ENCODE measurements around the gene PPT2. TPM values are rescaled to one million over a fixed set of nuclear protein-coding genes. Genes with fewer than 3 reads are reported as not detected.
A peak's percentile ranks its signal among the peaks of the same experiment; 100 is the strongest.

The PPT2 gene
- total and polyA plus RNA-seq, 2 of the 13 experiments (the other 11 are each of a cell fraction or from before 2014, with no cell fraction given) = 39.2 to 61.8 TPM

- peak; percentile 76; the same call in 1 of the 2 replicates for TF ChIP-seq ZNF331 (CRISPR knock-in tag; IDR thresholded peaks at IDR 0.05)
- peak; percentile 84; the same call in 1 of the 2 replicates for TF ChIP-seq ZNF598 (CRISPR knock-in tag; IDR thresholded peaks at IDR 0.05; ENCODE audit: borderline replicate concordance)
- TF ChIP-seq RXRA (CRISPR knock-in tag; IDR thresholded peaks at IDR 0.05) = peak; percentile 58; the same call in 1 of the 2 replicates
- TF ChIP-seq FOXK1 (CRISPR knock-in tag; IDR thresholded peaks at IDR 0.05; ENCODE audit: borderline replicate concordance, low read depth) = peak; percentile 67; the same call in 1 of the 2 replicates
- 0 out of 2 replicates have a peak, but pooled peaks have one; percentile 1 for TF ChIP-seq ZNF572 (CRISPR knock-in tag; IDR thresholded peaks at IDR 0.05)
- peak; percentile 77; the same call in 1 of the 2 replicates for TF ChIP-seq ZNF512B (CRISPR knock-in tag; IDR thresholded peaks at IDR 0.05; ENCODE audit: borderline replicate concordance)
- TF ChIP-seq KAT7 (CRISPR knock-in tag; IDR thresholded peaks at IDR 0.05; ENCODE audit: borderline replicate concordance) = peak; percentile 83; the same call in 1 of the 2 replicates
- no peak for TF ChIP-seq GRHL1 (CRISPR knock-in tag; conservative IDR thresholded peaks at IDR 0.05)
- peak; percentile 21 for TF ChIP-seq CBX1 (IDR thresholded peaks at IDR 0.05; ENCODE audit: low read depth)
- peak; percentile 76; the same call in 1 of the 2 replicates for TF ChIP-seq ZFP91 (CRISPR knock-in tag; IDR thresholded peaks at IDR 0.05; ENCODE audit: borderline replicate concordance)
- TF ChIP-seq NRL (CRISPR knock-in tag; IDR thresholded peaks at IDR 0.05; ENCODE audit: borderline replicate concordance) = no peak
- TF ChIP-seq RAD21 (CRISPR knock-in tag; IDR thresholded peaks at IDR 0.05) = peak; percentile 97
- no peak for TF ChIP-seq NR2F6 (IDR thresholded peaks at IDR 0.05)
- peak; percentile 46; the same call in 1 of the 2 replicates for TF ChIP-seq NR2F6 (CRISPR knock-in tag; IDR thresholded peaks at IDR 0.05)
- peak; percentile 43; the same call in 1 of the 2 replicates for TF ChIP-seq HIC2 (CRISPR knock-in tag; IDR thresholded peaks at IDR 0.05; ENCODE audit: low read depth)
- TF ChIP-seq ZNF225 (CRISPR knock-in tag; IDR thresholded peaks at IDR 0.05) = peak; percentile 18; the same call in 1 of the 2 replicates
- peak; percentile 57; the same call in 1 of the 2 replicates for TF ChIP-seq GMEB1 (CRISPR knock-in tag; IDR thresholded peaks at IDR 0.05; ENCODE audit: borderline replicate concordance)
- TF ChIP-seq SUZ12 (IDR thresholded peaks at IDR 0.05; ENCODE audit: low read depth, low read length) = no peak
Measured at GRCh38 chr6:32154514-32155161, 697 bp downstream of the PPT2 start (continued).
